DOHH2 (cell line): ENCODE results near the gene SLBP.

Experiments used
- CTCF ChIP-seq: fragments of 200-600 bp; sonication (generic); IDR thresholded peaks from one replicate; pipeline ENCODE4 v1.5.1; 2014; ENCODE audit warnings: antibody characterized with exemption, mild to moderate bottlenecking, low read depth, low read length; ENCODE audit not compliant: poor library complexity, severe bottlenecking
- EZH2phosphoT487 ChIP-seq: fragments of 200-600 bp; sonication (generic); IDR thresholded peaks from 2 replicates; pipeline ENCODE4 v1.6.1; 2017; ENCODE audit warnings: borderline replicate concordance, mild to moderate bottlenecking, antibody characterized with exemption, low read length, moderate library complexity, mixed read lengths

DNA sequence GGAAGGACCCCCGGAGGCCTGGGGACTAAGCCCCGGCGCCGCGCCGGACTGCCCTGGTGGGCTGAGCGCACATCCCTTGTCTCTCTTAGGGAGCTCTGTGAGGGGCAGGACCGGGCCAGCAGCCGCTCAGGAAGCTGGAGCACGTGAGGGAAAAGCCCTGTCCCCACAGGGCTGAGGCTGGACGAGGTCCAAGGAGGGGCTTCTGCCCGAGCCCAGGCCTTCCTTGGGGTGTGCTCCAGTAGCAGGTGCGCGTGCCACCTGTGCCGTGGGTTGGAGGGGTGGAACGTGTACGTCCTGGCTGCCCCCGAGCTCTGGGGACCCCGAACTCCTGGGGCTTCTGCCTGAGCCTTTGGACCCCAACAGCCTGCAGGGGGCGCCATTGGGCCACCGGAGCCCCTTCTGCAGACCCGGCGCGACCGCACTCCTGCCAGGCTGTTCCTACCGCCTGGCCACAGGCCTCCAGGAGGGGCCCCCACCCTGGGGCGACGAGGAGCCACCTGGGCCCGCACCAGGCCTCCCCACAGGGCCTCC is 36.4 kb upstream of the SLBP start:
- peak; percentile 92 for TF ChIP-seq CTCF
- no peak for TF ChIP-seq EZH2phosphoT487
